Activated T-cell treated with anti-CD3 and anti-CD28 coated beads, Interleukin-2, amount 50 U/mL, for 1 hour (primary cell): Measurements from ENCODE around the gene CPAMD8.
"Not testable (repeated sequence)": the region's sequence is repeated elsewhere in the genome, so short reads cannot be mapped to it uniquely, and the experiment has no call there.

Source experiments
- DNase-seq: peaks from one replicate; pipeline ENCODE4 v3.0.0-alpha.2; 2020

Gene CPAMD8

GRCh38 chr19:16891696-16892382 is 134.8 kb downstream of the CPAMD8 start:
- no peak for DNase-seq

GRCh38 chr19:16890461-16891184 is 136.0 kb downstream of the CPAMD8 start:
- DNase-seq, result no peak

GRCh38 chr19:16889883-16890460 is 136.6 kb downstream of the CPAMD8 start:
- DNase-seq, result no peak

- DNase-seq, result no peak
Measured at GRCh38 chr19:16889366-16889882, 137.2 kb downstream of the CPAMD8 start.

- DNase-seq, result no peak
Measured at GRCh38 chr19:16888629-16889365, 137.8 kb downstream of the CPAMD8 start, which contains the start of gene F2RL3. Gene F2RL3, plus strand, starts transcription at chr19:16888999. Its CDS starts 191 bp downstream, at chr19:16889190.

GRCh38 chr19:16887353-16888265 is 139.0 kb downstream of the CPAMD8 start:
- DNase-seq, result no peak

- DNase-seq, result no peak
Measured at GRCh38 chr19:16886305-16886880, 140.2 kb downstream of the CPAMD8 start.

- DNase-seq, result no peak
Measured at GRCh38 chr19:16885166-16885565, 141.4 kb downstream of the CPAMD8 start.

- DNase-seq, result no peak
Measured at GRCh38 chr19:16883522-16883921, 143.1 kb downstream of the CPAMD8 start.

- no peak for DNase-seq
Measured at GRCh38 chr19:16882146-16882545, 144.5 kb downstream of the CPAMD8 start.

- no peak for DNase-seq
Measured at GRCh38 chr19:16880884-16881554, 145.6 kb downstream of the CPAMD8 start.

GRCh38 chr19:16878181-16878965 is 148.2 kb downstream of the CPAMD8 start:
- no peak for DNase-seq

GRCh38 chr19:16877581-16877980 is 149.0 kb downstream of the CPAMD8 start:
- no peak for DNase-seq

GRCh38 chr19:16876904-16877361 is 149.7 kb downstream of the CPAMD8 start:
- DNase-seq, result no peak

- DNase-seq, result no peak
Measured at GRCh38 chr19:16875584-16876555, 150.7 kb downstream of the CPAMD8 start.

GRCh38 chr19:16874978-16875299 is 151.7 kb downstream of the CPAMD8 start:
- not testable (repeated sequence) for DNase-seq

GRCh38 chr19:16874250-16874977 is 152.2 kb downstream of the CPAMD8 start:
- DNase-seq, result no peak

GRCh38 chr19:16873594-16873993 is 153.0 kb downstream of the CPAMD8 start:
- no peak for DNase-seq
